Subcutaneous adipose tissue (tissue), 4 donors: ENCODE data around the gene FMO5. TPM values are rescaled to one million over a fixed set of nuclear protein-coding genes. Genes with fewer than 3 reads are reported as not detected.

Source experiments
- total RNA-seq, 4 donors: library from RNA; depleted of rRNA; stranded (reverse); fragments of >200 nt; gene quantifications; one replicate each; pipeline ENCODE4 v1.1.0, GENCODE V29; 2016
- TF ChIP-seq, protein P1 (sequence below): fragments of 450-650 bp; IDR thresholded peaks from one replicate; pipeline ENCODE4 v1.5.1; 2016; ENCODE audit warnings: low read depth, mild to moderate bottlenecking, control low read depth, antibody characterized with exemption, moderate library complexity

FMO5 gene
- total RNA-seq, 4 donors from 2014 or later = 4.1 to 10.7 (median 6.4) TPM

DNA sequence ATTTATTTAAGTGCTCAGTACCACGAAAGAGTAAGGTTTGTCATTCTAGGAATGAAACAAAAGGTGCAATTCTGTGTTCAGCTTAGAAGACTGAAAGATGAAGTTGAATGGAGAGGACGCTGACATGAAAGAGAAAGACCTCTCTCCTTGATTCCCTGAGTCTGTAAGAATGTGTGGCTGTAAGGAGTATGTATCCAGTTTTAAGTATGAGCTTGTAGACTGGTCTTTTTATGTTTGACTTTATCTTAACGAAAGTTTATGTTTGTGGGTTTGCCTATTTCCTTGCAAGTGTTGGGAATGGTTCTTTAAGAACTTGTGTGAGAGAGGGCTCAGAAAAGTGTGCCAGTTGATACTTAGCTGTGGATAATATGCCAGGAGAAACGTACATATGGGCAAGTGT lies 18.7 kb upstream of the FMO5 start:
- TF ChIP-seq, protein P1, sequence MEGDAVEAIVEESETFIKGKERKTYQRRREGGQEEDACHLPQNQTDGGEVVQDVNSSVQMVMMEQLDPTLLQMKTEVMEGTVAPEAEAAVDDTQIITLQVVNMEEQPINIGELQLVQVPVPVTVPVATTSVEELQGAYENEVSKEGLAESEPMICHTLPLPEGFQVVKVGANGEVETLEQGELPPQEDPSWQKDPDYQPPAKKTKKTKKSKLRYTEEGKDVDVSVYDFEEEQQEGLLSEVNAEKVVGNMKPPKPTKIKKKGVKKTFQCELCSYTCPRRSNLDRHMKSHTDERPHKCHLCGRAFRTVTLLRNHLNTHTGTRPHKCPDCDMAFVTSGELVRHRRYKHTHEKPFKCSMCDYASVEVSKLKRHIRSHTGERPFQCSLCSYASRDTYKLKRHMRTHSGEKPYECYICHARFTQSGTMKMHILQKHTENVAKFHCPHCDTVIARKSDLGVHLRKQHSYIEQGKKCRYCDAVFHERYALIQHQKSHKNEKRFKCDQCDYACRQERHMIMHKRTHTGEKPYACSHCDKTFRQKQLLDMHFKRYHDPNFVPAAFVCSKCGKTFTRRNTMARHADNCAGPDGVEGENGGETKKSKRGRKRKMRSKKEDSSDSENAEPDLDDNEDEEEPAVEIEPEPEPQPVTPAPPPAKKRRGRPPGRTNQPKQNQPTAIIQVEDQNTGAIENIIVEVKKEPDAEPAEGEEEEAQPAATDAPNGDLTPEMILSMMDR = no peak

DNA sequence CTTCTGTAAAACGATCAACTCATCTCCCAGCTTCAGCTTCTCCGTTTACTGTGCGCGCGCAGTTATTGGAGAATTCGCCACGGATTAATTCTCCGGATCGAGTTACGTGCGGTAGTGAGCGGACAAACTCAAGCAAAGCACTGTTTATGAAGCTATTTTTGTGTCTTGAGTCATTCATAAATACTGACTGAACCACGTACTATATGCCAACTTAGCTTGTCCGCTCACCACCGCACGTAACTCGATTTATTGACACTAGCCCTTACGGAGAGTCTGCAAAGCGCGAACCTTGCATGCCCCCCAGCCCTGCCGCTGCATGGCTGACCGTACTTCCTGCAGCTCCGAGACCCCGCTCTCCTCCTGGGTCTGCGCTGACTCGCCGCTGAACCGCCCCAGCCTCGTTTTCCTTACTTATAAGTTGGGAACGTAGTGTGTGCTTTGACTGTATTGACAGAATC lies 18.1 kb upstream of the FMO5 start:
- TF ChIP-seq, protein P1 = no peak

GRCh38 chr1:147242449-147243227 lies 17.5 kb upstream of the FMO5 start, which contains the start of gene CHD1L:
Gene CHD1L (plus strand): TSS chr1:147242684. CDS start chr1:147242704, 20 bp downstream.
- TF ChIP-seq, protein P1 = no peak

- TF ChIP-seq, protein P1 = no peak
These were observed 16.9 kb upstream of the FMO5 start for GRCh38 chr1:147241934-147242448.

DNA sequence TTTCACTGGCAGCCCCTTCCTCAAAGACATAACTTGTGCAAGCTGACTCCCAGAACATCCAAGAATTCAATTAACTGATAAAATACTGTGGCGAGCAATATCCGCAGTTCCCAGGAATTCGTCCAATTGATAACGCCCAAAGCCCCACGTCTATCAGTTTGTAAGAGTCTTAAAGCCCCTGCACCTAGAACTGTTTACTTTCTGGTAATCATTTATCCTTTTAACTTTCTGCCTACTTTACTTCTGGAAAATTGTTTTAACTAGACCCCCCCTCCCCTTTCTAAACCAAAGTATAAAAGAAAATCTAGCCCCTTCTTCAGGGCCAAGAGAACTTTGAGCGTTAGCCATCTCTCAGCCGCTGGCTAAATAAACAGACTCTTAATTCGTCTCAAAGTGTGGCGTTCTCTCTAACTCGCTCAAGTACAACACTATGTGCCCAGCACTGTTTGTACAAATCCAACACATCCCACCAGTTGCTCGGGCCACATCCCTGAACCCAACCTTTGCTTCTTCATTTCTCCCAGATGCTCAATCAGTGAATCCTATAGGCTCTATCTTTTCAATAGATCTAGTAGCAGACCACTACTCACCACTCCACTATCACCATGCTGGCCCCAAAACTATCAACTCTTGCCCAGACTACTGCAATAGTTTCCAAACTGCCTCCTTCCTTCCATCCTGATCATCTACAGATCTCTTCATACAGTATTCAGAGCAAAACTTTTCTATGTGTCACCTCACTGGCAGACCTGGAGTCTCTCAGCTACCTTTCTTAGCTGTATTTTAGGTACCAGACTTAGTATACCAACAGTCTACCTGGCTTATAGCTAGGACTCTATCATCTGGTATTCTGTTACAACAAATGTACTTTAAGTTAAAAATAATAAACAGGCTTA lies 14.0 kb upstream of the FMO5 start:
- TF ChIP-seq, protein P1 = no peak

DNA sequence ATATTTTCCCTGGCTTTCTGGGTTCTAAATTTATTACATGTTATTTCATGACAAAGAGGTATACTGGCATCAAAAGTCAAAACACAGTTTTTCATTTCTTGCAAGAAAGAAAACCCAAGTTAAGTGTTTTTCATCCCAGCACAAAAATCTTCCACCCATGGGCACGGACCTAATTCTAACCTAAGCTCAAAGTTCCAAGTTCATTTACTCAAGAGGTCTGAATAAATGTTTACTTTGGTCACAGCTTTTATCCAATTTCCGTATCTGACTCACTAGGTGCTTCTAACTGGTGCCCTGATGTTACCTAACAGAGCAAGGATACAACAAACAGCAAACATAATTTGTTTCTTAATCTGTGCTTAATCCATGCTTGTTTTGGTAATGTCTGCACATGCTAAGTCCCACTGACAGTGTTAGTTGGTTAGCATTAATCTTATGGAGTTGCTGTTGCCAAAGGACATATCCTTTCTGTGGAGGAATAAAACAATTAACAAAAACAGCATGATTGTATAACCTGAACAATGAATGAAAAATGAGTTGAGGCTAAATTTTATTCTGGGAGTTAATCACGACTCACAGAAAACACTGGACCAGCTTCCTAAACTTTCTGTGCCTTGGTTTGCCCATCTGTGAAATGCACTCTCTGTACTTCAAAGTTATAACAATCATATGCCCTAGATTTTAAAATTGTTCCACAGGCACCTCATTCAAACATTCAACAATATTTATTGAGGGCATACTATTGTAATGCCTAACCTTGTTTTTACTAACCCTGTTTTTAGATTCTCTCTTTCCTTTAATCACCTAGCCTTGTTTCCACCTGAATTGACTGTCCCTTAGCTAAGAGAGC lies 13.1 kb upstream of the FMO5 start:
- TF ChIP-seq, protein P1 = no peak
